Left lung (tissue), 10 donors: ENCODE measurements around the gene DMRTC2. TPM values are rescaled to one million over a fixed set of nuclear protein-coding genes. Genes with fewer than 3 reads are reported as not detected.

Experiments
- ATAC-seq: fragments of 200-7000 bp; cut with Tn5 transposase; one replicate; pipeline ENCODE4 v1.9.1; 2020; ENCODE audit warnings: moderate library complexity
- DNase-seq, 4 donors: peaks; one replicate each; pipeline ENCODE4 v3.0.0-alpha.2; 2013 to 2020
- H3K27ac ChIP-seq, 2 donors: fragments of 200-600 bp; sonication (generic) in 1 of 2; one replicate each; pipeline versions ENCODE4 v1.5.0 to v1.8.0; 2020 to 2021
- H3K27me3 ChIP-seq, 2 donors: fragments of 200-600 bp; sonication (generic) in 1 of 2; one replicate each; pipeline versions ENCODE4 v1.5.0 to v1.8.0; 2020 to 2021
- H3K36me3 ChIP-seq, 2 donors: fragments of 200-600 bp; sonication (generic) in 1 of 2; one replicate each; pipeline versions ENCODE4 v1.5.0 to v1.8.0; 2020 to 2021
- H3K4me1 ChIP-seq, 2 donors: fragments of 200-600 bp; one replicate each; pipeline ENCODE4 v1.8.0; 2021
- H3K4me3 ChIP-seq, 2 donors: fragments of 200-600 bp; sonication (generic) in 1 of 2; one replicate each; pipeline versions ENCODE4 v1.5.0 to v1.8.0; 2020 to 2021; ENCODE audit warnings: mild to moderate bottlenecking in 1 of 2
- H3K9me3 ChIP-seq, 2 donors: fragments of 200-600 bp; sonication (generic) in 1 of 2; one replicate each; pipeline versions ENCODE4 v1.5.0 to v1.8.0; 2020 to 2021
- intact Hi-C, 2 donors: fragments of 100-400 bp; cut with DNase I; formaldehyde crosslinking; loops; one replicate each; pipeline versions ENCODE4 v1.11.2 to v1.14.2; 2022
- polyA plus RNA-seq, 6 donors: library from polyadenylated mRNA; unstranded; fragments of 120-200 nt; gene quantifications; one replicate each; pipeline ENCODE4 v1.2.1, GENCODE V29; 2013; ENCODE audit not compliant: insufficient read length in 6 of 6
- total RNA-seq, 2 donors: library from RNA; stranded (reverse); fragmentation: NEBNext Ultra II Directional; extraction: Animal tissue kit (Norgen Biotek cat#: 25700); gene quantifications; one replicate each; pipeline ENCODE4 v1.2.1, GENCODE V29; 2021
- TF ChIP-seq, protein P1 (sequence below), 2 donors: fragments of 200-600 bp; sonication (generic) in 1 of 2; IDR thresholded peaks; one replicate each; pipeline versions ENCODE4 v1.5.0 to v1.8.0; 2021; ENCODE audit warnings: antibody characterized with exemption in 2 of 2
- donor health status: DM: no; HTN: yes; CAD: no.
- donor health status: DM: no; HTN: no; CAD: no.

The DMRTC2 gene
- total and polyA plus RNA-seq, 8 donors: not detected

DNA sequence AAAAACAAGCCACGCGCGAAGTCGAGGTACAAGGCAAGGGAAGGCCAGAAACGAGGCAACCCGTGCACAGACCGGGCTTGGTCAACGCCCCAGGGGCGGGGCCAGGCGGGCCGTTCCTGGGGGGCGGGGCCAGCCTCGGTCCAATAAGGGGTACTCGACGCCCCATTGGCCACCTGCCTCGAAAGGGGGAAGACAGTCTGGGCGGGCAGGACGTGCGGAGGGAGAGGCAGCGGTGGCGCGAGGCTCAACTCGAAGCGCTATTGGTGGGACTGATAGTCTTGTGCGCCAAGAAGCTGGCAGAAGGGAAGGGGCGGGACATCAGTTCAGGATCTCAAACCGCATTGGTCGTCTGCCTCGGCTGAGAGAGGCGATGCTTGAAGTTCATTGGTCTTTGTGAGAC, 241 bp upstream of the DMRTC2 start, which contains the start of gene LYPD4:
LYPD4 (minus strand) TSS at position 83 of the 400 bp plus-strand sequence. CDS start 5,398 bp downstream, outside the sequence.
- TF ChIP-seq, protein P1, sequence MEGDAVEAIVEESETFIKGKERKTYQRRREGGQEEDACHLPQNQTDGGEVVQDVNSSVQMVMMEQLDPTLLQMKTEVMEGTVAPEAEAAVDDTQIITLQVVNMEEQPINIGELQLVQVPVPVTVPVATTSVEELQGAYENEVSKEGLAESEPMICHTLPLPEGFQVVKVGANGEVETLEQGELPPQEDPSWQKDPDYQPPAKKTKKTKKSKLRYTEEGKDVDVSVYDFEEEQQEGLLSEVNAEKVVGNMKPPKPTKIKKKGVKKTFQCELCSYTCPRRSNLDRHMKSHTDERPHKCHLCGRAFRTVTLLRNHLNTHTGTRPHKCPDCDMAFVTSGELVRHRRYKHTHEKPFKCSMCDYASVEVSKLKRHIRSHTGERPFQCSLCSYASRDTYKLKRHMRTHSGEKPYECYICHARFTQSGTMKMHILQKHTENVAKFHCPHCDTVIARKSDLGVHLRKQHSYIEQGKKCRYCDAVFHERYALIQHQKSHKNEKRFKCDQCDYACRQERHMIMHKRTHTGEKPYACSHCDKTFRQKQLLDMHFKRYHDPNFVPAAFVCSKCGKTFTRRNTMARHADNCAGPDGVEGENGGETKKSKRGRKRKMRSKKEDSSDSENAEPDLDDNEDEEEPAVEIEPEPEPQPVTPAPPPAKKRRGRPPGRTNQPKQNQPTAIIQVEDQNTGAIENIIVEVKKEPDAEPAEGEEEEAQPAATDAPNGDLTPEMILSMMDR (IDR thresholded peaks at IDR 0.05): no peak
- Histone ChIP-seq H3K36me3 (no peaks in the 10 kb centered on the region), H3K4me3 (no peak within 1 kb of the TSS), H3K27ac (no peak within 1 kb of the TSS), H3K27me3 (peaks cover 0 to 29% of the 10 kb centered on the region in 2 donors), H3K9me3 (no peaks in the 10 kb centered on the region), H3K4me1 (peaks cover 0 to 3% of the 10 kb centered on the region in 2 donors)
- intact Hi-C loops: no loop called here
- DNase-seq (no peak), ATAC-seq (no peak)

DNA sequence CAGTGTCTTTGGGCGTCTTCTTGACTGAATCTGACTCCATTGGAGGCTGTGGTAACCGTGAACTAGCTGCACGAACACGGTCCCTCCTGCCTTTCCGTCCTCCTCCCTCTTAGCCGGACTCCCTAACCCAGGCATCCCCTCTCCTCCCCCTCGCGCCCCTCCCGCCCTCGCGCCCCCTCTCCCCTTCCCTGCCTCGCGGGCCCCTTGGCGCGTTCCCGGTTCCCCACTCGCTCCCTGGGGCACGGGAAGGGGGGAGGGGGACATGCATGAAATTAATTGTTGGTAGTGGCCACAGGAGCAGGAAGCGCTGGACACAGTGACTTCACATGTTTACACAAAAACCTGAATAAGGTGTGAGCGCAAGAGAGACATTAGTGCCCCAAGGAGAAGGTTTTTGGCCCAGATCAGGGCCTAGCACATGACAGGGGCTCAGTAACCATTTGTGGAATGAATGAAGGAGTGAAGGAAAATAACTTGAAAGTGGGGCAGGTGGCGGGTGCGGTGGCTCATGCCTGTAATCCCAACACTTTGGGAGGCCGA, 279 bp downstream of the DMRTC2 start:
- DNase-seq: no peak
- ATAC-seq: no peak
- Histone ChIP-seq H3K27me3 (peaks cover 0 to 29% of the 10 kb centered on the region in 2 donors), H3K9me3 (no peaks in the 10 kb centered on the region), H3K36me3 (no peaks in the 10 kb centered on the region), H3K4me3 (no peak overlapping the region), H3K27ac (no peak overlapping the region), H3K4me1 (no peaks in the 10 kb centered on the region)
- TF ChIP-seq, protein P1 (IDR thresholded peaks at IDR 0.05): no peak
- intact Hi-C loops: no loop called here

DNA sequence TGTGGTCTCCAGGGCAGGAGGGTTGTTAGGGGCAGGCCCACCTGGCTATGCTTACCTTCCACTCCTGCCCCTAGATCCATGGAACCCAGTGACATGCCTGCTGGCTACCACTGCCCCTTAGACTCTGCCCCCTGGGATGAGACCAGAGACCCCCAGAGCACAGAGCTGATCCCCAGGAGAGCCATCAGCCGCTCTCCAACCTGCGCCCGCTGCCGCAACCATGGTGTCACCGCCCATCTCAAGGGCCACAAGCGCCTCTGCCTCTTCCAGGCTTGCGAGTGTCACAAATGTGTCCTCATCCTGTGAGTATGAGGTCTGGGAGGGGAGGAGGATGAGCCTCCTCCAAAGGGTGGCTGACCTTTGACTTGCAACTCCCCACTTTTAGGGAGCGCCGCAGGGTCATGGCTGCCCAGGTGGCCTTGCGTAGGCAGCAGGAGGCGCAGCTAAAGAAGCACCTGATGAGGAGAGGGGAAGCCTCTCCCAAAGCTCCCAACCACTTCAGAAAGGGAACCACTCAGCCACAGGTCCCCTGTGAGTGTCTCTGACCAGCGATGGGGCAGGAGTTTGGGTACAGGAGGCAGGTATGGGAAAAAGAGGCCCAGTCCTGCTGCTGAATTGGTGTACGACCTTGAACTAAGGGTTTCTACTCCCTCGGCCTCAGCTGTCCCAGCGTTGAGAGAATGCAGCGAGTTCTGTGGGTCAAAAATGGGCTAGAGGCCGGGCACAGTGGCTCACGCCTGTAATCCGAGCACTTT, 2.7 kb downstream of the DMRTC2 start:
- Histone ChIP-seq H3K27ac (no peak overlapping the region), H3K4me3 (no peak overlapping the region), H3K36me3 (no peaks in the 10 kb centered on the region), H3K27me3 (peaks cover 0 to 13% of the 10 kb centered on the region in 2 donors), H3K9me3 (no peaks in the 10 kb centered on the region), H3K4me1 (no peaks in the 10 kb centered on the region)
- ATAC-seq: no peak
- intact Hi-C loops: no loop called here
- TF ChIP-seq, protein P1 (IDR thresholded peaks at IDR 0.05): no peak
- no peak for DNase-seq

DNA sequence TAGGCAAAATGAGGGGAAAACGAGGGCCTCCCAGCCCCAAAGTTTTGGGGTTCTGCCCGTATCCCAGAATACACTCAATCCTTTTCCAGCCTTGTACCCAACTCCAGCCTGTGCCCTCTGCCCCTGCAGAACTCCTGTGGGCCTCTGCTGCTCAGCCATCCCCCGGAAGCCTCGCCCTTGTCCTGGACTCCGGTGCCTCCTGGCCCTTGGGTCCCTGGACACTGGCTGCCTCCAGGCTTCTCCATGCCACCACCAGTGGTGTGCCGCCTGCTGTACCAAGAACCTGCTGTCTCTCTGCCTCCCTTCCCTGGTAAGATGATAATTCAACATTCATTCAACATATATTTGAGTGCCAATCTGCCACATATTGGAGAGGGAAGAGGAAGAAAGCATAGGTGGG, 3.8 kb downstream of the DMRTC2 start:
- Histone ChIP-seq H3K27ac (no peak overlapping the region), H3K9me3 (no peaks in the 10 kb centered on the region), H3K4me3 (no peak overlapping the region), H3K4me1 (no peaks in the 10 kb centered on the region), H3K27me3 (peaks cover 0 to 13% of the 10 kb centered on the region in 2 donors), H3K36me3 (no peaks in the 10 kb centered on the region)
- TF ChIP-seq, protein P1 (IDR thresholded peaks at IDR 0.05): no peak
- intact Hi-C loops: no loop called here
- DNase-seq: no peak
- ATAC-seq: no peak

DNA sequence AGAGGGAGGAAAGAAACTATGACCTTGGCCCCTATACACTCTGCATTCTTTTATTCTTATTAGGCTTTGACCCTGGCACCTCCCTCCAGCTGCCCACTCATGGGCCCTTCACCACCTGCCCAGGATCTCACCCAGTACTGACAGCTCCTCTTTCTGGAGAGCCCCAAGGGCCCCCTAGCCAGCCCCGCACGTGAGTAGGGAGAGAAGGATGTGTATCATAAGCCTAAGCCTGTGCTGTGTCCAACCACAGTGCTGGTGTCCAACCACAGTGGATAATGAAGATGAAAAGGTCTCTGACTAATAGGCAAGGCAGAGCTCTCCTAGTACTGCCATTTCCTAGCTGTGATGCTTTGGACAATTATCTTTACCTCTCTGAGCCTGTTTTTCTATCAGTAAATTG, 4.2 kb downstream of the DMRTC2 start:
- no peaks in the 10 kb centered on the region for H3K4me1 ChIP-seq
- no peak overlapping the region for H3K27ac ChIP-seq
- H3K9me3 ChIP-seq: no peaks in the 10 kb centered on the region
- H3K36me3 ChIP-seq: no peaks in the 10 kb centered on the region
- DNase-seq: no peak
- intact Hi-C loops: no loop called here
- H3K27me3 ChIP-seq: peaks cover 0 to 13% of the 10 kb centered on the region in 2 donors
- ATAC-seq: no peak
- no peak overlapping the region for H3K4me3 ChIP-seq
- TF ChIP-seq, protein P1 (IDR thresholded peaks at IDR 0.05): no peak
